HFFc6 (cell line): ENCODE measurements around the gene OR10K2. TPM values are rescaled to one million over a fixed set of nuclear protein-coding genes. Genes with fewer than 3 reads are reported as not detected.
"Not testable (repeated sequence)": the region's sequence is repeated elsewhere in the genome, so short reads cannot be mapped to it uniquely, and the experiment has no call there.

Experiments
- DNase-seq: peaks from one replicate; pipeline ENCODE4 v3.0.0-alpha.2; 2018
- H3K27ac Mint-ChIP-seq: 2 replicates; pipeline ENCODE4 v1.8.0; 2020; ENCODE audit warnings: mild to moderate bottlenecking, mixed read lengths
- H3K27me3 Mint-ChIP-seq: 2 replicates; pipeline ENCODE4 v1.8.0; 2021; ENCODE audit warnings: mild to moderate bottlenecking, moderate library complexity, mixed read lengths; ENCODE audit not compliant: insufficient read depth
- H3K36me3 Mint-ChIP-seq: 2 replicates; pipeline ENCODE4 v1.8.0; 2021; ENCODE audit warnings: low read depth, mixed read lengths
- H3K4me1 Mint-ChIP-seq: 2 replicates; pipeline ENCODE4 v1.8.0; 2020; ENCODE audit warnings: low read depth, mixed read lengths
- H3K4me3 Mint-ChIP-seq: 2 replicates; pipeline ENCODE4 v1.8.0; 2020; ENCODE audit warnings: mild to moderate bottlenecking, moderate library complexity, mixed read lengths
- H3K9me3 Mint-ChIP-seq: 2 replicates; pipeline ENCODE4 v1.8.0; 2020; ENCODE audit warnings: mild to moderate bottlenecking, mixed read lengths
- total RNA-seq, 6 experiments: library from RNA; stranded (reverse); fragmentation: NEBNext Ultra II Directional; extraction: Animal tissue kit (Norgen Biotek cat#: 25700); gene quantifications; 2 replicates in 1 of 6; 3 replicates in 5 of 6; pipeline ENCODE4 v1.2.3, GENCODE V29; 2021
- TF ChIP-seq, protein P1 (sequence below): fragments of 200-600 bp; sonication (generic); IDR thresholded peaks from 2 replicates; pipeline ENCODE4 v1.5.0; 2021; ENCODE audit warnings: antibody characterized with exemption, mild to moderate bottlenecking

OR10K2 gene
- total RNA-seq, 6 experiments from 2014 or later: not detected

- no peaks in the 10 kb centered on the region for H3K27me3 Mint-ChIP-seq
- H3K4me1 Mint-ChIP-seq: no peaks in the 10 kb centered on the region
- H3K9me3 Mint-ChIP-seq: peaks cover 54% of the 10 kb centered on the region
- TF ChIP-seq, protein P1, sequence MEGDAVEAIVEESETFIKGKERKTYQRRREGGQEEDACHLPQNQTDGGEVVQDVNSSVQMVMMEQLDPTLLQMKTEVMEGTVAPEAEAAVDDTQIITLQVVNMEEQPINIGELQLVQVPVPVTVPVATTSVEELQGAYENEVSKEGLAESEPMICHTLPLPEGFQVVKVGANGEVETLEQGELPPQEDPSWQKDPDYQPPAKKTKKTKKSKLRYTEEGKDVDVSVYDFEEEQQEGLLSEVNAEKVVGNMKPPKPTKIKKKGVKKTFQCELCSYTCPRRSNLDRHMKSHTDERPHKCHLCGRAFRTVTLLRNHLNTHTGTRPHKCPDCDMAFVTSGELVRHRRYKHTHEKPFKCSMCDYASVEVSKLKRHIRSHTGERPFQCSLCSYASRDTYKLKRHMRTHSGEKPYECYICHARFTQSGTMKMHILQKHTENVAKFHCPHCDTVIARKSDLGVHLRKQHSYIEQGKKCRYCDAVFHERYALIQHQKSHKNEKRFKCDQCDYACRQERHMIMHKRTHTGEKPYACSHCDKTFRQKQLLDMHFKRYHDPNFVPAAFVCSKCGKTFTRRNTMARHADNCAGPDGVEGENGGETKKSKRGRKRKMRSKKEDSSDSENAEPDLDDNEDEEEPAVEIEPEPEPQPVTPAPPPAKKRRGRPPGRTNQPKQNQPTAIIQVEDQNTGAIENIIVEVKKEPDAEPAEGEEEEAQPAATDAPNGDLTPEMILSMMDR: no peak
- H3K36me3 Mint-ChIP-seq: peaks cover 7% of the 10 kb centered on the region; the same call in 1 of the 2 replicates
- no peak for DNase-seq
- H3K27ac Mint-ChIP-seq: no peak overlapping the region
- no peak overlapping the region for H3K4me3 Mint-ChIP-seq
Measured at GRCh38 chr1:158454537-158454936, 28.5 kb upstream of the OR10K2 start.

- H3K27me3 Mint-ChIP-seq: no peaks in the 10 kb centered on the region; the same call in none of the 2 replicates
- no peak overlapping the region for H3K27ac Mint-ChIP-seq
- H3K9me3 Mint-ChIP-seq: peaks cover 14% of the 10 kb centered on the region
- no peak for DNase-seq
- TF ChIP-seq, protein P1: no peak
- H3K4me1 Mint-ChIP-seq: no peaks in the 10 kb centered on the region
- H3K4me3 Mint-ChIP-seq: no peak overlapping the region
- H3K36me3 Mint-ChIP-seq: no peaks in the 10 kb centered on the region
Measured at GRCh38 chr1:158445376-158445775, 19.3 kb upstream of the OR10K2 start.

DNA sequence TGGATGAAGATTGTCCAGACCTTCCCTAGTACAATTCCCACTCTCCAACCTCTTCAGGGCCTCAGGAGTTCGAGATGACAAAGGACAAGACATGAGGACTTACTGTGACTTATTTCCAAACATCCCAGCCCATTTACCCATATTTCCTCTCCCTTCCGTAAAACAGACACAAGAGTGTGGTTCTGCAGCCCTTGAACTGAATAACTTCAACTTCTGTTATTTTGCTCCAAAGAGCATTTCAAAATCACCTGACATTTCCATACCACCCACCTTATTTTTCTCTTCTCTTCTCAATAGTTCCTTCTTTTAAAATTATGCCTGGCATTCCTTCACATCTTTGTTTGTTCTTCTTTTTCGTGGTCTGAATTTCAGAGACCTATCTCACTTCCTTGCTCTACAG lies 8.7 kb upstream of the OR10K2 start:
- DNase-seq: no peak
- no peaks in the 10 kb centered on the region; the same call in none of the 2 replicates for H3K27me3 Mint-ChIP-seq
- H3K4me3 Mint-ChIP-seq: no peak overlapping the region
- no peaks in the 10 kb centered on the region for H3K4me1 Mint-ChIP-seq
- H3K36me3 Mint-ChIP-seq: no peaks in the 10 kb centered on the region
- TF ChIP-seq, protein P1: no peak
- no peak overlapping the region for H3K27ac Mint-ChIP-seq
- H3K9me3 Mint-ChIP-seq: peaks cover 37% of the 10 kb centered on the region

DNA sequence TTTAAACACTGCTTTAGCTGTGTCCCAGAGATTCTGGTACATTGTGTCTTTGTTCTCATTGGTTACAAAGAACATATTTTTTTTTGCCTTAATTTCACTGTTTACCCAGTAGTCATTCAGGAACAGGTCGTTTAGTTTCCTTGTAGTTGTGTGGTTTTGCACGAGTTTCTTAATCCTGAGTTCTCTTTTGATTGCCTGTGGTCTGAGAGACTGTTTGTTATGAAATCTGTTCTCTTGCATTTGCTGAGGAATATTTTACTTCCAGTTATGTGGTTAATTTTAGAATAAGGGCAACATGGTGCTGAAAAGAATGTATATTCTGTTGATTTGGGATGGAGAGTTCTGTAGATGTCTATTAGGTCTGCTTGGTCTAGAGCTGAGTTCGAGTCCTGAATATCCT lies 4.1 kb upstream of the OR10K2 start:
- H3K36me3 Mint-ChIP-seq, H3K4me3 Mint-ChIP-seq, H3K27ac Mint-ChIP-seq, H3K27me3 Mint-ChIP-seq, DNase-seq, H3K4me1 Mint-ChIP-seq: not testable (repeated sequence)
- peaks cover 48% of the 10 kb centered on the region for H3K9me3 Mint-ChIP-seq

- Mint-ChIP-seq H3K4me3 (no peak overlapping the region), H3K36me3 (no peaks in the 10 kb centered on the region), H3K27ac (no peak overlapping the region), H3K9me3 (peaks cover 32% of the 10 kb centered on the region), H3K4me1 (no peaks in the 10 kb centered on the region), H3K27me3 (no peaks in the 10 kb centered on the region)
- TF ChIP-seq, protein P1: no peak
- DNase-seq: no peak
Measured at GRCh38 chr1:158425027-158425426, 1.0 kb downstream of the OR10K2 start.

GRCh38 chr1:158422212-158422611 lies 3.8 kb downstream of the OR10K2 start:
- Mint-ChIP-seq H3K36me3 (no peaks in the 10 kb centered on the region), H3K4me1 (no peaks in the 10 kb centered on the region), H3K4me3 (no peak overlapping the region), H3K27ac (no peak overlapping the region), H3K27me3 (no peaks in the 10 kb centered on the region), H3K9me3 (peaks cover 17% of the 10 kb centered on the region)
- TF ChIP-seq, protein P1: no peak
- DNase-seq: no peak
